Right lobe of liver (tissue), 4 donors: Measurements from ENCODE around the gene KIAA1958.

ENCODE experiments used
- CTCF ChIP-seq, 4 donors: fragments of 200-600 bp in 3 of 4; fragments of 450-650 bp in 1 of 4; IDR thresholded peaks; one replicate each; pipeline versions ENCODE4 v1.5.1 to v1.8.0; 2016 to 2022; ENCODE audit warnings: antibody characterized with exemption in 4 of 4, mild to moderate bottlenecking in 2 of 4
- POLR2A ChIP-seq: fragments of 450-650 bp; IDR thresholded peaks from one replicate; pipeline ENCODE4 v1.6.1; 2017; ENCODE audit warnings: antibody characterized with exemption, mild to moderate bottlenecking
- donor health status: DM: no; HTN: no; CAD: no.
- donor health status: DM: no; HTN: no; CAD: no.
- donor health status: DM: no; HTN: yes; CAD: no.

GRCh38 chr9:112489876-112490666 lies 3.4 kb downstream of the KIAA1958 start:
- TF ChIP-seq CTCF (IDR thresholded peaks at IDR 0.05) (no peak), POLR2A (no peak)
